Parathyroid adenoma (tissue), 2 donors: ENCODE measurements around the gene CAMK1D.

ENCODE experiments used
- H2AFZ ChIP-seq: fragments of 300-600 bp; sonication (generic); one replicate; pipeline ENCODE4 v1.7.0; 2017; ENCODE audit warnings: antibody characterized with exemption, mild to moderate bottlenecking
- H3K27ac ChIP-seq: fragments of 300-600 bp; sonication (generic); one replicate; pipeline ENCODE4 v1.7.0; 2017
- H3K27me3 ChIP-seq: fragments of 300-600 bp; sonication (generic); one replicate; pipeline ENCODE4 v1.7.0; 2017; ENCODE audit warnings: low read length; ENCODE audit not compliant: control insufficient read depth, insufficient read depth
- H3K36me3 ChIP-seq: fragments of 300-600 bp; sonication (generic); one replicate; pipeline ENCODE4 v1.7.0; 2017; ENCODE audit warnings: low read length; ENCODE audit not compliant: control insufficient read depth, insufficient read depth
- H3K4me1 ChIP-seq: fragments of 300-600 bp; sonication (generic); one replicate; pipeline ENCODE4 v1.7.0; 2017; ENCODE audit warnings: control low read depth
- H3K4me2 ChIP-seq: fragments of 300-600 bp; sonication (generic); one replicate; pipeline ENCODE4 v1.7.0; 2017; ENCODE audit warnings: low read length
- H3K4me3 ChIP-seq: fragments of 300-600 bp; sonication (generic); one replicate; pipeline ENCODE4 v1.7.0; 2017; ENCODE audit warnings: low read depth, low read length
- H3K79me2 ChIP-seq: fragments of 300-600 bp; sonication (generic); one replicate; pipeline ENCODE4 v1.7.0; 2017; ENCODE audit warnings: control low read depth
- H3K9ac ChIP-seq: fragments of 300-600 bp; sonication (generic); one replicate; pipeline ENCODE4 v1.7.0; 2017; ENCODE audit warnings: mild to moderate bottlenecking
- H3K9me3 ChIP-seq: fragments of 300-600 bp; sonication (generic); one replicate; pipeline ENCODE4 v1.7.0; 2017; ENCODE audit warnings: low read length; ENCODE audit not compliant: control insufficient read depth
- TF ChIP-seq, protein P1 (sequence below): fragments of 300-600 bp; sonication (generic); IDR thresholded peaks from one replicate; pipeline ENCODE4 v1.7.0; 2017; ENCODE audit warnings: antibody characterized with exemption, mild to moderate bottlenecking
- donor health status: primary hyperparathyroidism.

The CAMK1D gene

GRCh38 chr10:12556039-12556438, 206.7 kb downstream of the CAMK1D start:
- Histone ChIP-seq H3K9me3 (no peaks in the 10 kb centered on the region), H3K36me3 (no peaks in the 10 kb centered on the region), H3K4me3 (no peak overlapping the region), H3K27me3 (no peaks in the 10 kb centered on the region), H2AFZ (no peak overlapping the region), H3K4me1 (no peaks in the 10 kb centered on the region), H3K27ac (no peak overlapping the region), H3K79me2 (no peaks in the 10 kb centered on the region), H3K9ac (no peak overlapping the region), H3K4me2 (no peak overlapping the region)
- TF ChIP-seq, protein P1, sequence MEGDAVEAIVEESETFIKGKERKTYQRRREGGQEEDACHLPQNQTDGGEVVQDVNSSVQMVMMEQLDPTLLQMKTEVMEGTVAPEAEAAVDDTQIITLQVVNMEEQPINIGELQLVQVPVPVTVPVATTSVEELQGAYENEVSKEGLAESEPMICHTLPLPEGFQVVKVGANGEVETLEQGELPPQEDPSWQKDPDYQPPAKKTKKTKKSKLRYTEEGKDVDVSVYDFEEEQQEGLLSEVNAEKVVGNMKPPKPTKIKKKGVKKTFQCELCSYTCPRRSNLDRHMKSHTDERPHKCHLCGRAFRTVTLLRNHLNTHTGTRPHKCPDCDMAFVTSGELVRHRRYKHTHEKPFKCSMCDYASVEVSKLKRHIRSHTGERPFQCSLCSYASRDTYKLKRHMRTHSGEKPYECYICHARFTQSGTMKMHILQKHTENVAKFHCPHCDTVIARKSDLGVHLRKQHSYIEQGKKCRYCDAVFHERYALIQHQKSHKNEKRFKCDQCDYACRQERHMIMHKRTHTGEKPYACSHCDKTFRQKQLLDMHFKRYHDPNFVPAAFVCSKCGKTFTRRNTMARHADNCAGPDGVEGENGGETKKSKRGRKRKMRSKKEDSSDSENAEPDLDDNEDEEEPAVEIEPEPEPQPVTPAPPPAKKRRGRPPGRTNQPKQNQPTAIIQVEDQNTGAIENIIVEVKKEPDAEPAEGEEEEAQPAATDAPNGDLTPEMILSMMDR = no peak

- H3K79me2 ChIP-seq = no peaks in the 10 kb centered on the region
- H3K4me1 ChIP-seq = no peaks in the 10 kb centered on the region
- no peaks in the 10 kb centered on the region for H3K36me3 ChIP-seq
- TF ChIP-seq, protein P1 = no peak
- H3K9me3 ChIP-seq = no peaks in the 10 kb centered on the region
- no peak overlapping the region for H3K9ac ChIP-seq
- H3K4me2 ChIP-seq = no peak overlapping the region
- no peak overlapping the region for H3K4me3 ChIP-seq
- no peak overlapping the region for H3K27ac ChIP-seq
- no peak overlapping the region for H2AFZ ChIP-seq
- H3K27me3 ChIP-seq = no peaks in the 10 kb centered on the region
Observed at GRCh38 chr10:12559578-12560178, 210.3 kb downstream of the CAMK1D start.

GRCh38 chr10:12561307-12561706, 212.0 kb downstream of the CAMK1D start:
- TF ChIP-seq, protein P1 = no peak
- Histone ChIP-seq H3K27me3 (no peaks in the 10 kb centered on the region), H3K79me2 (no peaks in the 10 kb centered on the region)

DNA sequence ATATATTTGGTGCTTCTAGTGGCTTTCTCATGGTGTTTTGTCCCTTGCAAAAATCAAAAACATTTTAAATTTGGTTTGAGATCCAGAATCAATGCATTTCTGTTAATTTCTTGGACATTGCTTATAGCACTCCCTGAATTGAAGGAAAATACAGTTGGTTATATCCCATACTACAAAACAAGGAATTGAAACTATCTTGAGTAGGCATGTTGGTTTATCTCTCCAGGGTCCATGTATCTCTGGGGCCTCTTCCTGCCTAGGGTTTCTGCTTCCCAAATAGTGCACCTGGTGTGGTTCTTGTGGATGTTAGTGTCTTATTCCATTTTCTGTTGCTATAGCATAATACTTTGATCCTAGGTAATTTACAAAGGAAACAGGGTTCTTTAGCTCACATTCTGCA, 212.4 kb downstream of the CAMK1D start:
- Histone ChIP-seq H3K4me1 (no peaks in the 10 kb centered on the region), H3K4me3 (no peak overlapping the region), H3K9ac (no peak overlapping the region), H3K79me2 (no peaks in the 10 kb centered on the region), H3K27ac (no peak overlapping the region), H3K9me3 (no peaks in the 10 kb centered on the region), H3K27me3 (no peaks in the 10 kb centered on the region), H3K36me3 (no peaks in the 10 kb centered on the region), H3K4me2 (no peak overlapping the region), H2AFZ (no peak overlapping the region)
- TF ChIP-seq, protein P1 = no peak

More at GRCh38 chr10:12561307-12561706, 212.0 kb downstream of the CAMK1D start:
- Histone ChIP-seq H3K9ac (no peak overlapping the region), H2AFZ (no peak overlapping the region), H3K4me2 (no peak overlapping the region), H3K4me3 (no peak overlapping the region), H3K27ac (no peak overlapping the region), H3K36me3 (no peaks in the 10 kb centered on the region), H3K9me3 (no peaks in the 10 kb centered on the region), H3K4me1 (no peaks in the 10 kb centered on the region)

DNA sequence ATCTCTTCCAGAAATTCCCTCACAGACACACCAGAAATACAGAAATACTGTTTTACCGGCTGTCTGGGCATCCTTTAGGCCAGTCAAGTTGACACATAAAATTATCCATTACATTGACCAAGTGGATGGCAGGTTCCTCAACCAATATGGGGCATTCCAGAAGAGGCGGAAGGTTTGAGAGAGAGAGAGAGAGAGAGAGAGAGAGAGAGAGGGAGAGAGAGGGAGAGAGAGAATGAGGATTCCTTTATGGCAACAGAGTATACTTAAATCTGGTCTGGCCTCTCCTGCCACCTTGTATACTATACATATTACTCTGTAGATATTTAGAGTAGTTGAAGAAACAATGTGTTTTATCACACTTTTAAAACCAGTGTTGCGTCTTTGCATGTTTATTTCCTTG, 214.1 kb downstream of the CAMK1D start:
- Histone ChIP-seq H3K4me1 (no peaks in the 10 kb centered on the region), H3K9me3 (no peaks in the 10 kb centered on the region), H3K36me3 (no peaks in the 10 kb centered on the region), H3K79me2 (no peaks in the 10 kb centered on the region), H3K9ac (no peak overlapping the region), H3K4me3 (no peak overlapping the region), H3K27me3 (no peaks in the 10 kb centered on the region), H2AFZ (no peak overlapping the region), H3K4me2 (no peak overlapping the region), H3K27ac (no peak overlapping the region)
- TF ChIP-seq, protein P1 = no peak
